GM12873 (cell line): Measurements from ENCODE around the gene HLA-DRB1.

Experiments
- TF ChIP-seq, protein P1 (sequence below): IDR thresholded peaks from 2 replicates; pipeline ENCODE4 v1.5.1; 2012; ENCODE audit warnings: low read depth, mild to moderate bottlenecking, moderate library complexity, low read length, control low read depth; ENCODE audit not compliant: insufficient read depth; ENCODE audit errors: missing control alignments

Gene HLA-DRB1

DNA sequence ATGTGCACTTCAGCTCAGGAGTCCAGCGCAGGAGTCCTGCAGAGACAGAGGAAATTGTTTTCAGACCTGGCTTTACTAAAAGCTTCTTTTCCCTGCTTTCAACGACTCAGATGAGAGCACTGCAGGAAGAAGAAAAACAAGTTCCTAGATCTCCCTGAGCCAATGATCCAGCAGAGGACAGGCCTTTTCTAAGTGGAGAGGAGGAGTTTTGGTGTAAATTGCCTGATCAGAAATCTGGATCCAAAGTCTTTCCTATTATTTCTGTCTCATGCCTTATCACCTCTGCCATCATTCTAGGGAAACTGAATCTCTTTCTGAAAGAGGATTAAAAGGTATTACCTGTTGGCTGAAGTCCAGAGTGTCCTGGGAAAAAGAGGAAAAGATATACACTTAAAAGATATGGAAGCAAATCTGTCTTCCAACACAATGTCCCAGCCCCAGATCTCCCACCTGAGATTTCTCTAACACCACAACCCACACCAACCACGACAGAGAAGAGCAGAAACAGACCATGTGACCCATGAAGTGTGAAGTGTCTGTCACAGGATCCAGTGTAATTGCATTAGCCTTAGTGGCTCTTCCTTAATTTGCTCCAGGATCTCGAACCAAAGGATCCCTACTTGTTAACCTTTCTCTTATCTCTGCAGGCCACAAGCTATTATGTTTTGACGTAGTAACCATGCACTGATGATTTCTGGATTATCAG lies 36.5 kb downstream of the HLA-DRB1 start:
- TF ChIP-seq, protein P1, sequence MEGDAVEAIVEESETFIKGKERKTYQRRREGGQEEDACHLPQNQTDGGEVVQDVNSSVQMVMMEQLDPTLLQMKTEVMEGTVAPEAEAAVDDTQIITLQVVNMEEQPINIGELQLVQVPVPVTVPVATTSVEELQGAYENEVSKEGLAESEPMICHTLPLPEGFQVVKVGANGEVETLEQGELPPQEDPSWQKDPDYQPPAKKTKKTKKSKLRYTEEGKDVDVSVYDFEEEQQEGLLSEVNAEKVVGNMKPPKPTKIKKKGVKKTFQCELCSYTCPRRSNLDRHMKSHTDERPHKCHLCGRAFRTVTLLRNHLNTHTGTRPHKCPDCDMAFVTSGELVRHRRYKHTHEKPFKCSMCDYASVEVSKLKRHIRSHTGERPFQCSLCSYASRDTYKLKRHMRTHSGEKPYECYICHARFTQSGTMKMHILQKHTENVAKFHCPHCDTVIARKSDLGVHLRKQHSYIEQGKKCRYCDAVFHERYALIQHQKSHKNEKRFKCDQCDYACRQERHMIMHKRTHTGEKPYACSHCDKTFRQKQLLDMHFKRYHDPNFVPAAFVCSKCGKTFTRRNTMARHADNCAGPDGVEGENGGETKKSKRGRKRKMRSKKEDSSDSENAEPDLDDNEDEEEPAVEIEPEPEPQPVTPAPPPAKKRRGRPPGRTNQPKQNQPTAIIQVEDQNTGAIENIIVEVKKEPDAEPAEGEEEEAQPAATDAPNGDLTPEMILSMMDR = no peak

DNA sequence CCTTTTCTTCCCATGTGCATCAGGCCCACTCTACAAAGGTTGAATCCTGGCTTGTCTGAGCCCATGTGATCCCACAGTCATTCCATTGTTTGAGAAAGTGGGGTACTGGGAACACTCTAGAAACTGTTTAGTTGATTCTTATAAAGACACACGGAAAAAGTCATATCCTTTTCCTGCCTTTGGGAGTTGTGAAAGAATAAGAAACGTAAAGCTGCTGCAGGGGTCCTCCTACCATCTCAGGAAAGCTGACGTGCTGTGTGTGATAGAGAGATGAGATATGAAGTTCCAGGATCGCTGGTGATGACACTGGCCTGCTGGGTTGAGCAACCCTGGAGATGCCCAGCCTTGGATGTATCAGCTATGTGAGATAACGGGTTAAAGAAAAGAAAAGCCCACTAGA lies 38.2 kb downstream of the HLA-DRB1 start:
- TF ChIP-seq, protein P1 = no peak

DNA sequence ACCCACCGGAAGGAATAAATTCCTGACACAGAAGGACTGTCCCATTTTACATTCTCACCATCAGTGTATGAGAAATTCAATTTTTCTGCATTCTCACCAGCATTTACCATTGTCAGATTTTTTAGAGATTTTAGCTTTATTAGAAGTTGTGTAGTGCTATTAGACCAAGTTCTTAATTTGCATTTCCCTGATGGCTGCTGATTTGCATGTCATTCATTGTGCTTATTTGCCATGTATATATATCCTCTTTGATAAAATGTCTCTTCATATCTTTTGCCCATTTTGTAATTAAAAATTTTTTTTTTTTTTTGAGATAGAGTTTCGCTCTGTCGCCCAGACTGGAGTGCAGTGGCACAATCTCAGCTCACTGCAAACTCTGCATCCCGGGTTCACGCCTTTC lies 49.8 kb downstream of the HLA-DRB1 start:
- TF ChIP-seq, protein P1 = no peak

DNA sequence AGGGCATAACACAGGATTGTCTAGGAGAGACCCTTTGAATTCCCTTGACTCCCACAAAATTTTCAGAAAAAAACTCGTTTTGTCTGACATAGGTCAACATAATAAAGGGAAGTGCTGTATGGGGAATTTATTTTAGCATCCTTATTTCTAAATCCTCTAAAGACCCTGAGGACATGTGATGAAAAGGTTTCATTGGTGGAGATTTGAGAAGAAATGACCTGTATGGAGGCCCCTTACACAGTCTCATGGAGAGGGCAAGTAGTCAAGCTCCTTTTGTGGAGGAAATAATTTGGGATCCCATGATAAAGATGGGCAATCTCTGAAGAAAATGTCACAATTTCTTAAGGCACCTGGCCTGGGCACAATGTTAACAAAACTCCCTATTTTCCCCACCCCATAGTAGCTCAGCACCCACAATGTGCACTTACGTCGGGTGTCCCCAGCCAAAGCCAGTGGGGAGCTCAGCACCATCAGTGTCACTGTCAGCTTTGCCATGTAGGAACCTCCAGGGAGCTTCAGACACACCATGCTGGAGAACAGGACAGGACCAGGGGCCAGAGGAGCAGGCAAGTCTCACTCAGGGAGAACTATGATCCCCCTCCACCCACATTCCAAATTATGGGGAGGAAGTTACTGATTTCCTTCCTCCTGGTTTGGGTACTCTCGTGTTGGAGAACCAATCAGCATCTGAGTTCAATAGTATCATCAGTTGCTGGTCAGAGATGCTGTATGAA lies 59.8 kb downstream of the HLA-DRB1 start, which contains the start of gene HLA-DRB5:
HLA-DRB5 (minus strand) TSS at position 591 of the 734 bp plus-strand sequence; CDS start at position 528, 63 bp downstream.
- TF ChIP-seq, protein P1 = no peak
